Brain microvascular endothelial cell (primary cell): ENCODE results near the gene NRM.

Source experiments
- DNase-seq: peaks from one replicate; pipeline ENCODE4 v3.0.0-alpha.2; 2020
- H3K27ac ChIP-seq: fragments of 250-450 bp; sonication (Bioruptor Pico); 2 replicates; pipeline ENCODE4 v1.5.1; 2020; ENCODE audit warnings: mild to moderate bottlenecking, moderate library complexity
- H3K27me3 ChIP-seq: fragments of 250-450 bp; sonication (Bioruptor Pico); replicated peaks from 2 replicates; pipeline ENCODE4 v1.5.1; 2020; ENCODE audit warnings: mild to moderate bottlenecking
- H3K36me3 ChIP-seq: fragments of 250-450 bp; sonication (Bioruptor Pico); replicated peaks from 2 replicates; pipeline ENCODE4 v1.5.1; 2020; ENCODE audit warnings: mild to moderate bottlenecking
- H3K4me3 ChIP-seq: 2 replicates; pipeline ENCODE4 v1.5.1; 2011; ENCODE audit warnings: low read depth, mild to moderate bottlenecking, control low read depth, low read length, moderate library complexity
- CTCF ChIP-seq: IDR thresholded peaks from 2 replicates; pipeline ENCODE4 v1.5.1; 2011; ENCODE audit warnings: low read depth, mild to moderate bottlenecking, moderate library complexity, low read length, control low read depth, inconsistent platforms; ENCODE audit errors: missing control alignments
- in situ Hi-C: cut with HindIII; loops from 2 replicates; pipeline ENCODE4 v1.10.0; 2017; ENCODE audit warnings: low sequenced_read_pairs, low pct_ligation_motif_present

NRM gene

DNA sequence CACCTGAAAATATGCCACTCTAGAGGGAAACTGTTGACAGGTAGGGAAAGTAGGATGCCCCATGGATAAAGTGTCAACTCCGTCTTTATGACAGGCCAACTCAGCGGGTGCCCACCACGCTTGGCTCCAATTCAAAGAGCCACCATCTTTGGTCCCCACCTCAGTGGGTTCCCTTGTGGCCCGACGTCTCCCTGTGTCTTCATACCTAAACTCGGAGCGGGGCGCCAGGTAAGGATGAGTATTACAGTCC, 26.0 kb upstream of the NRM start:
- Histone ChIP-seq H3K4me3 (peak overlapping the region; percentile 76), H3K36me3 (peaks cover 20% of the 10 kb centered on the region), H3K27me3 (no peaks in the 10 kb centered on the region), H3K27ac (peak overlapping the region; percentile 93)
- DNase-seq = no peak
- TF ChIP-seq CTCF = no peak
- in situ Hi-C loops = no loop called here

DNA sequence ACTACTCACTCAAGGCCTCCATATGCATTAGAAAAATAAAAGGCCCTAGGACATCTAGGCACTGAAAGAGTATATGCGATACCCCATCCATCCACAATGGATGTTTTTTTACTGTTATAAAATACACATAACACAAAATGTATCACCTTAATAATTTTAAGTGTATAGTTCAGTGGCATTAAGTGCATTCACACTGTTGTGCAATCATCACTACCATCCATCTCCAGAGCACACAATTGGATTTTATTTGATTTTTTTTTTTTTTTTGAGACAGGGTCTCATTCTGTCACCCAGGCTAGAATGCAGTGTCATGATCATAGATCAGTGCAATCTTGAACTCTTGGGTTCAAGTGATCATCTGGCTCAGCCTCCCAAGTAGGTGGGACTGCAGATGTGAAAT, 23.5 kb upstream of the NRM start:
- DNase-seq = no peak

DNA sequence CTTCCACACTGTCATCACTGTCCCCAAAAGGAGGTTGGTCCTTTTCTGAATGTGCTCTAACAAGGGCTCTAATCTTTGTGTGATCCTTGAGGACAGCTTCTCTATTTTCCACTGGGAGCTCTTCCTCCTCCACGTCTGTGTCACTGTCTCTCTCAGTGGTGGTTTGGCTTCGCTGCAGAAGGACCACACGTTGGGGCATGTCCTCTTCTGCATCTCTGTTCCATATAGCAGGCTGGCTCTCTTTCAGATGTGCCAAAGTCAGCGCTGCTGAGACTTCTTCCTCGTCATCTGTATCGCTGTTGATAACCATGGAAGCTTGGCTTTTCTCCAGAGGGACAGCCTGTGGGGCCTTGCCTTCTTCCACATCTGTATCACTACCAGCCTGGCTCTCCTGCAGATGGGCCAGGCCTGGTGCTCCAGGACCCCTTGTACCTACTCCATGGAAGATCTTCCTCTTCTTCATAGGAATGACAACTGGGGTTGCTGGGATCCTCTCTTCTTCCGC, 21.7 kb upstream of the NRM start:
- peaks cover 25% of the 10 kb centered on the region for H3K36me3 ChIP-seq
- TF ChIP-seq CTCF = no peak
- H3K4me3 ChIP-seq = no peak overlapping the region
- DNase-seq = no peak
- no peak overlapping the region for H3K27ac ChIP-seq
- in situ Hi-C loops = no loop called here
- no peaks in the 10 kb centered on the region for H3K27me3 ChIP-seq

More for the DNA sequence above, 23.5 kb upstream of the NRM start:
- in situ Hi-C loops = no loop called here
- no peak for TF ChIP-seq CTCF
- no peak overlapping the region for H3K27ac ChIP-seq
- no peak overlapping the region for H3K4me3 ChIP-seq
- H3K36me3 ChIP-seq = peaks cover 22% of the 10 kb centered on the region
- H3K27me3 ChIP-seq = no peaks in the 10 kb centered on the region

DNA sequence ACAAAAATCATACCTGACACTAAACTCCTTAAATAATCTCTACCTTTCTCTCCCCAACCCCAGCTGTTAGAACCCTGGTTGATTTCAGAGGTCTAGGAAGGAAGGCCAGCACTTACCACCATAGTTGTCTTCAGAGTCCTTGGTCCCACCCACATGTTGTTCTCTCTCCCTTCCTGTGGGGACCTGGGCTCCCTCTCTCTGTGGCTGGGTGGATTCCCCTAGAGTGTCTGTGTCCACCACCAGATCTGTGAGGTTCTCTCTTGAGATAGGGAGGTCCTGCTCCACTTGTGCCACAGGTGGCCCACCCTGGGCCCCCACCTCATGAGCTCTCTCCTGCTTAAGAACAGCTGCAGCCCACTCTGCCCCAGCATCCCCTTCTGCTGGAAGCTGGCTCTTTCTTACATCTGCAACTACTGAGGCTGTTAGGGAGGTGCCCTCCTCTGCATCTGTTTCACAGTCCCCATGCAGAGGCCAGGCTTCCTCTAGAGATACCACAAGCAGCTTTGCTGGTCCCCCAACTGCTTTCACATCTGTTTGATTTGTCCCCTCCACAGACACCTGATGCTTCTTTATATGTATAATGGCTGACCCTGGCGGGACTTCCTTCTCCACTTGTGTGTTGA, 21.1 kb upstream of the NRM start:
- Histone ChIP-seq H3K36me3 (peaks cover 25% of the 10 kb centered on the region), H3K4me3 (no peak overlapping the region), H3K27ac (no peak overlapping the region), H3K27me3 (no peaks in the 10 kb centered on the region)
- in situ Hi-C loops = no loop called here
- DNase-seq = no peak
- TF ChIP-seq CTCF = no peak

DNA sequence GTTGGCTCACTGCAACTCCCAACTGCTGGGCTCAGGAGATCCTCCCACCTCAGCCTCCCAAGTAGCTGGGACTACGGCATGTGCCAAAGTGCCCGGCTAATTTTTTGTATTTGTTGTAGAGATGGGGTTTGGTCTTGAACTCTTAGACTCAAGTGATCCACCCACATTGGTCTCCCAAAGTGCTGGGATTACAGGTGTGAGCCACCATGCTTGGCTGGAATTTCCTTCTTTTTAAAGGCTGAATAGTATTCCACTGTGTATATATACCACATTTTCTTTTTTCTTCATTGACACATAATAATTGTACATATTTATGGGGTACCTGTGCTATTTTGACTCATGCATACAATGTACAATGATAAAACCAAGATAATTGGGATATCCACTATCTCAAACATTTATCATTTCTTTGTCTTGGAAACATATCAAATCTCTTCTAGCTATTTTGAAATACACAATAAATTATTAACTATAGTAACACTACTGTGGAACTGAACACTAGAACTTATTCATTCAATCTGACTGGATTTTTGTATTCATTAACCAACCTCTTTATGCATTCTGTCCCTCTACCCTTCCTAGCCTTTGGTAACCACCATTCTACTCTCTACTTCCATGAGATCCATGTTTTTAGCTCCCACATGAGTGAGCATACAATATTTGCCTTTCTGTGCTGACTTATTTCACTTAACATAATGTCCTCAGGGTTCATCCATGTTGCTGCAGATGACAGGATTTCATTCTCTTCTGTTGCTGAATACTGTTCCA, 18.5 kb upstream of the NRM start:
- DNase-seq = no peak
- no peak for TF ChIP-seq CTCF
- in situ Hi-C loops = no loop called here

More for the DNA sequence above, 18.5 kb upstream of the NRM start:
- H3K27ac ChIP-seq = no peak overlapping the region
- H3K27me3 ChIP-seq = no peaks in the 10 kb centered on the region
- no peak overlapping the region for H3K4me3 ChIP-seq
- peaks cover 25% of the 10 kb centered on the region for H3K36me3 ChIP-seq
